GM12875 (cell line): ENCODE measurements around the gene OR51L1.

Experiments
- H3K4me3 ChIP-seq: one replicate; pipeline ENCODE4 v1.5.1; 2011; ENCODE audit warnings: low read depth, low read length, control low read depth
- CTCF ChIP-seq: IDR thresholded peaks from 2 replicates; pipeline ENCODE4 v1.5.1; 2011; ENCODE audit warnings: low read depth, mild to moderate bottlenecking, control low read depth, inconsistent platforms, low read length, moderate library complexity, borderline replicate concordance; ENCODE audit not compliant: insufficient read depth

Gene OR51L1

GRCh38 chr11:5021996-5022395 lies 27.3 kb downstream of the OR51L1 start:
- no peak overlapping the region for H3K4me3 ChIP-seq
- TF ChIP-seq CTCF = no peak

- no peak for TF ChIP-seq CTCF
Measured at GRCh38 chr11:5036669-5037068, 42.0 kb downstream of the OR51L1 start.

GRCh38 chr11:5037926-5038325 lies 43.3 kb downstream of the OR51L1 start:
- TF ChIP-seq CTCF = no peak

More at GRCh38 chr11:5036669-5037068, 42.0 kb downstream of the OR51L1 start:
- no peak overlapping the region for H3K4me3 ChIP-seq

GRCh38 chr11:5038341-5038740 lies 43.7 kb downstream of the OR51L1 start:
- no peak overlapping the region for H3K4me3 ChIP-seq
- TF ChIP-seq CTCF = no peak

More at GRCh38 chr11:5037926-5038325, 43.3 kb downstream of the OR51L1 start:
- no peak overlapping the region for H3K4me3 ChIP-seq

GRCh38 chr11:5040876-5041275 lies 46.2 kb downstream of the OR51L1 start:
- TF ChIP-seq CTCF = no peak
- no peak overlapping the region for H3K4me3 ChIP-seq

- TF ChIP-seq CTCF = no peak
- no peak overlapping the region for H3K4me3 ChIP-seq
Measured at GRCh38 chr11:5042091-5042490, 47.4 kb downstream of the OR51L1 start.

- no peak for TF ChIP-seq CTCF
- no peak overlapping the region for H3K4me3 ChIP-seq
Measured at GRCh38 chr11:5043380-5043779, 48.7 kb downstream of the OR51L1 start.
